IMR-90 (cell line): Measurements from ENCODE around the gene SLC24A3. TPM values are rescaled to one million over a fixed set of nuclear protein-coding genes. Genes with fewer than 3 reads are reported as not detected.

Experiments
- ATAC-seq: fragments of 200-7000 bp; cut with Tn5 transposase; 2 replicates; pipeline ENCODE4 v1.9.1; 2020; ENCODE audit warnings: low read depth, mild to moderate bottlenecking, moderate library complexity
- BruUV-seq: library from RNA; stranded (reverse); fragments of 400-500 nt; replicated peaks from 2 replicates; lab custom pipeline; 2021; lab: Mats Ljungman, UMichigan
- CTCF ChIA-PET: fragments of 300-600 bp; formaldehyde crosslinking; extraction: SDS; loops from one replicate; lab custom pipeline; 2021; ENCODE audit warnings: antibody characterized with exemption; lab: Yijun Ruan, JAX
- POLR2A ChIA-PET: fragments of 300-600 bp; sonication (Branson Sonifier 250); formaldehyde crosslinking; loops from one replicate; lab custom pipeline; 2022; ENCODE audit warnings: antibody characterized with exemption; ENCODE audit not compliant: unreplicated experiment; lab: Charles Lee
- DNase-seq: peaks from one replicate; pipeline ENCODE4 v3.0.0; 2013
- H2AFZ ChIP-seq: replicated peaks from 2 replicates; pipeline ENCODE3; 2013; ENCODE audit warnings: low read length, mild to moderate bottlenecking; ENCODE audit not compliant: poor library complexity
- H2AK5ac ChIP-seq: 2 replicates; pipeline ENCODE4 v1.6.1; 2013; ENCODE audit warnings: low read depth, low read length, inconsistent platforms
- H2AK9ac ChIP-seq: replicated peaks from 2 replicates; pipeline ENCODE3; 2013; ENCODE audit warnings: mild to moderate bottlenecking, low read depth, low read length, moderate library complexity; ENCODE audit not compliant: poor library complexity
- H2BK120ac ChIP-seq: 2 replicates; pipeline ENCODE4 v1.6.1; 2013; ENCODE audit warnings: low read depth, low read length, inconsistent platforms
- H2BK15ac ChIP-seq: 3 replicates; pipeline ENCODE4 v1.6.1; 2013; ENCODE audit warnings: low read depth, low read length, inconsistent platforms
- H2BK20ac ChIP-seq: 2 replicates; pipeline ENCODE4 v1.6.1; 2013; ENCODE audit warnings: low read depth, mild to moderate bottlenecking, inconsistent platforms, low read length, moderate library complexity
- H2BK5ac ChIP-seq: 2 replicates; pipeline ENCODE4 v1.6.1; 2013; ENCODE audit warnings: mild to moderate bottlenecking, low read depth, low read length, inconsistent platforms; ENCODE audit not compliant: poor library complexity, severe bottlenecking
- H3K14ac ChIP-seq: replicated peaks from 2 replicates; pipeline ENCODE4 v1.6.1; 2013; ENCODE audit warnings: low read depth, low read length, inconsistent platforms
- H3K18ac ChIP-seq: 2 replicates; pipeline ENCODE4 v1.6.1; 2013; ENCODE audit warnings: low read depth, low read length, control low read depth
- H3K23ac ChIP-seq: 2 replicates; pipeline ENCODE4 v1.6.1; 2013; ENCODE audit warnings: low read depth, low read length, inconsistent platforms
- H3K27ac ChIP-seq: 2 replicates; pipeline ENCODE4 v1.5.1; 2013; ENCODE audit warnings: mild to moderate bottlenecking, control low read depth, low read length; ENCODE audit not compliant: insufficient read depth
- H3K27me3 ChIP-seq: 2 replicates; pipeline ENCODE4 v1.6.1; 2013; ENCODE audit warnings: low read length; ENCODE audit not compliant: control insufficient read depth, insufficient read depth
- H3K36me3 ChIP-seq: 2 replicates; pipeline ENCODE4 v1.6.1; 2013; ENCODE audit warnings: low read length, mixed read lengths; ENCODE audit not compliant: control insufficient read depth, insufficient read depth
- H3K4ac ChIP-seq: 2 replicates; pipeline ENCODE4 v1.6.1; 2013; ENCODE audit warnings: low read depth, low read length, inconsistent platforms
- H3K4me1 ChIP-seq: 2 replicates; pipeline ENCODE4 v1.6.1; 2013; ENCODE audit warnings: low read length, mixed read lengths; ENCODE audit not compliant: control insufficient read depth, insufficient read depth
- H3K4me2 ChIP-seq: 2 replicates; pipeline ENCODE4 v1.6.1; 2013; ENCODE audit warnings: low read depth, mild to moderate bottlenecking, control low read depth, low read length, moderate library complexity
- H3K4me3 ChIP-seq: 2 replicates; pipeline ENCODE4 v1.5.1; 2013; ENCODE audit warnings: low read depth, mild to moderate bottlenecking, control low read depth, low read length, moderate library complexity; ENCODE audit not compliant: insufficient read depth
- H3K56ac ChIP-seq: 2 replicates; pipeline ENCODE4 v1.6.1; 2013; ENCODE audit warnings: low read length, inconsistent platforms; ENCODE audit not compliant: insufficient read depth; ENCODE audit errors: extremely low read depth
- H3K79me1 ChIP-seq, 2 experiments: 2 replicates each; pipeline ENCODE4 v1.6.1; 2013; ENCODE audit warnings: low read length in 2 of 2, inconsistent platforms in 1 of 2, low read depth in 1 of 2
- H3K9ac ChIP-seq: 2 replicates; pipeline ENCODE4 v1.6.1; 2013; ENCODE audit warnings: low read depth, low read length, control low read depth
- H3K9me1 ChIP-seq: 2 replicates; pipeline ENCODE4 v1.6.1; 2013; ENCODE audit warnings: low read length, inconsistent platforms; ENCODE audit not compliant: insufficient read depth
- H3K9me3 ChIP-seq: 2 replicates; pipeline ENCODE4 v1.6.1; 2013; ENCODE audit warnings: low read length; ENCODE audit not compliant: control insufficient read depth, insufficient read depth
- H4K20me1 ChIP-seq: 2 replicates; pipeline ENCODE4 v1.6.1; 2013; ENCODE audit warnings: low read length, inconsistent platforms; ENCODE audit not compliant: insufficient read depth
- H4K5ac ChIP-seq: 2 replicates; pipeline ENCODE4 v1.6.1; 2013; ENCODE audit warnings: mild to moderate bottlenecking, low read depth, low read length, control low read depth
- H4K8ac ChIP-seq, 2 experiments: 2 replicates each; pipeline ENCODE4 v1.6.1; 2013; ENCODE audit warnings: low read depth in 2 of 2, low read length in 2 of 2, control low read depth in 1 of 2, inconsistent platforms in 1 of 2
- H4K91ac ChIP-seq: 2 replicates; pipeline ENCODE4 v1.6.1; 2013; ENCODE audit warnings: low read depth, low read length, inconsistent platforms; ENCODE audit not compliant: insufficient read depth
- BHLHE40 ChIP-seq: fragments of 150-350 bp; IDR thresholded peaks from 2 replicates; pipeline ENCODE4 v1.6.1; 2016; ENCODE audit warnings: mild to moderate bottlenecking, low read depth, low read length
- CTCF ChIP-seq: conservative IDR thresholded peaks from 2 replicates; pipeline ENCODE4 v1.5.1; 2012; ENCODE audit warnings: mild to moderate bottlenecking, low read depth, low read length, improper control_type of control experiment
- MAZ ChIP-seq: IDR thresholded peaks from 2 replicates; pipeline ENCODE4 v1.6.1; 2012; ENCODE audit warnings: low read depth, mild to moderate bottlenecking, low read length, improper control_type of control experiment, moderate library complexity, borderline replicate concordance
- MXI1 ChIP-seq: IDR thresholded peaks from 2 replicates; pipeline ENCODE4 v1.6.1; 2012; ENCODE audit warnings: low read depth, mild to moderate bottlenecking, low read length, moderate library complexity, borderline replicate concordance
- RAD21 ChIP-seq: IDR thresholded peaks from 2 replicates; pipeline ENCODE4 v1.6.1; 2012; ENCODE audit warnings: low read length, improper control_type of control experiment
- RFX5 ChIP-seq: IDR thresholded peaks from 2 replicates; pipeline ENCODE4 v1.8.0; 2012; ENCODE audit warnings: low read depth, mild to moderate bottlenecking, low read length, moderate library complexity
- SMC3 ChIP-seq: fragments of 150-350 bp; IDR thresholded peaks from 2 replicates; pipeline ENCODE4 v1.6.1; 2016; ENCODE audit warnings: low read depth, mild to moderate bottlenecking, antibody characterized with exemption, low read length, moderate library complexity
- WGBS, 2 experiments: methylation state at CpG; one replicate each; pipeline versions ENCODE4 v1.1.5 to v1.1.7; 2013; ENCODE audit warnings: missing lambda C conversion rate in 2 of 2; ENCODE audit not compliant: insufficient read length in 1 of 2; ENCODE audit errors: extremely low coverage in 2 of 2; 5-methylcytosine and 5-hydroxymethylcytosine counted together
- dilution Hi-C: fragments of 300-500 bp; cut with HindIII; formaldehyde crosslinking; loops from one replicate; pipeline ENCODE4 v1.14.3; 2018; ENCODE audit warnings: low sequenced_read_pairs; ENCODE audit not compliant: unreplicated experiment
- in situ Hi-C: fragments of 300-500 bp; cut with MboI; formaldehyde crosslinking; loops from 3 replicates; pipeline ENCODE4 v1.14.3; 2019; ENCODE audit warnings: low sequenced_read_pairs, inconsistent platforms, mixed read lengths
- intact Hi-C: fragments of 100-400 bp; cut with micrococcal nuclease; formaldehyde crosslinking; loops from 2 replicates; pipeline ENCODE4 v1.10.0; 2022
- polyA plus RNA-seq, 3 experiments: library from polyadenylated mRNA; depleted of rRNA; stranded (reverse); fragments of >200 nt; gene quantifications; 2 replicates each; pipeline ENCODE4 v1.2.3, GENCODE V29; 2012; ENCODE audit warnings: low replicate concordance in 1 of 3
- total RNA-seq: library from RNA; depleted of rRNA; stranded (reverse); fragments of >200 nt; gene quantifications from 2 replicates; pipeline ENCODE4 v1.2.3, GENCODE V29; 2012

Gene SLC24A3
- total and polyA plus RNA-seq, 2 of the 4 experiments (the other 2 are of a cell fraction) = not detected

GRCh38 chr20:19397666-19398065 is 185.2 kb downstream of the SLC24A3 start:
- H3K14ac ChIP-seq = no peak overlapping the region
- no peak overlapping the region for H3K18ac ChIP-seq
- no peak overlapping the region for H4K8ac ChIP-seq
- H3K23ac ChIP-seq = no peak overlapping the region
- no peak overlapping the region for H3K56ac ChIP-seq
- H3K27ac ChIP-seq = no peak overlapping the region
- H2BK5ac ChIP-seq = no peak overlapping the region
- no peaks in the 10 kb centered on the region for H3K9me1 ChIP-seq
- ChIA-PET POLR2A (no interaction called here), CTCF (no interaction called here)
- H3K9ac ChIP-seq = no peak overlapping the region
- TF ChIP-seq CTCF = no peak
- TF ChIP-seq RAD21 = no peak
- TF ChIP-seq SMC3 = no peak
- no peak for TF ChIP-seq BHLHE40
- no peak for TF ChIP-seq MAZ
- TF ChIP-seq MXI1 = no peak
- TF ChIP-seq RFX5 = no peak
- DNase-seq (no peak), ATAC-seq (no peak)
- H3K4me2 ChIP-seq = no peak overlapping the region
- H4K20me1 ChIP-seq = no peaks in the 10 kb centered on the region
- H3K4me1 ChIP-seq = no peaks in the 10 kb centered on the region
- H2AK5ac ChIP-seq = no peak overlapping the region
- no peak overlapping the region for H2AK9ac ChIP-seq
- H4K5ac ChIP-seq = no peak overlapping the region
- H2BK15ac ChIP-seq = no peak overlapping the region
- dilution Hi-C loops = no loop called here
- no peak overlapping the region for H3K4ac ChIP-seq
- no peak overlapping the region for H4K91ac ChIP-seq
- no peak overlapping the region for H3K4me3 ChIP-seq
- in situ Hi-C loops = no loop called here
- no peaks in the 10 kb centered on the region for H3K79me1 ChIP-seq
- intact Hi-C loops = no loop called here
- no peak overlapping the region for H2AFZ ChIP-seq
- WGBS, 2 experiments = no CpG with 5 or more reads among the region's 1 CpG
- BruUV-seq = no TSS peak
- H3K27me3 ChIP-seq = no peaks in the 10 kb centered on the region
- H2BK20ac ChIP-seq = no peak overlapping the region
- H2BK120ac ChIP-seq = no peak overlapping the region
- no peaks in the 10 kb centered on the region for H3K36me3 ChIP-seq
- peaks cover 3% of the 10 kb centered on the region; the same call in 1 of the 2 replicates for H3K9me3 ChIP-seq
